Measurements from ENCODE around the gene NMT1. TPM values are rescaled to one million over a fixed set of nuclear protein-coding genes. Genes with fewer than 3 reads are reported as not detected.

Gene NMT1
- total and polyA plus RNA-seq, 2 of the 13 experiments (the other 11 are each of a cell fraction or from before 2014, with no cell fraction given) = 75.7 to 142 TPM

GRCh38 chr17:45101883-45102811 lies 41.0 kb downstream of the NMT1 start (continued):
- TF ChIP-seq, protein P1, sequence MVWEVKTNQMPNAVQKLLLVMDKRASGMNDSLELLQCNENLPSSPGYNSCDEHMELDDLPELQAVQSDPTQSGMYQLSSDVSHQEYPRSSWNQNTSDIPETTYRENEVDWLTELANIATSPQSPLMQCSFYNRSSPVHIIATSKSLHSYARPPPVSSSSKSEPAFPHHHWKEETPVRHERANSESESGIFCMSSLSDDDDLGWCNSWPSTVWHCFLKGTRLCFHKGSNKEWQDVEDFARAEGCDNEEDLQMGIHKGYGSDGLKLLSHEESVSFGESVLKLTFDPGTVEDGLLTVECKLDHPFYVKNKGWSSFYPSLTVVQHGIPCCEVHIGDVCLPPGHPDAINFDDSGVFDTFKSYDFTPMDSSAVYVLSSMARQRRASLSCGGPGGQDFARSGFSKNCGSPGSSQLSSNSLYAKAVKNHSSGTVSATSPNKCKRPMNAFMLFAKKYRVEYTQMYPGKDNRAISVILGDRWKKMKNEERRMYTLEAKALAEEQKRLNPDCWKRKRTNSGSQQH (CRISPR knock-in tag; IDR thresholded peaks at IDR 0.05; ENCODE audit: low read depth) = no peak
- TF ChIP-seq NFE2 (CRISPR knock-in tag; IDR thresholded peaks at IDR 0.05) (no peak), NCOR1 (IDR thresholded peaks at IDR 0.05; ENCODE audit: borderline replicate concordance, low read length) (no peak), ZNF562 (CRISPR knock-in tag; IDR thresholded peaks at IDR 0.05; ENCODE audit: borderline replicate concordance) (no peak), ZNF143 (CRISPR knock-in tag; IDR thresholded peaks at IDR 0.05) (no peak), ZBTB3 (CRISPR knock-in tag; IDR thresholded peaks at IDR 0.05; ENCODE audit: borderline replicate concordance, low read depth) (no peak), NFKB2 (CRISPR knock-in tag; IDR thresholded peaks at IDR 0.05; ENCODE audit: borderline replicate concordance) (no peak), BRCA1 (CRISPR knock-in tag; IDR thresholded peaks at IDR 0.05) (0 out of 2 replicates have a peak, but pooled peaks have one; percentile 50), ZNF691 (CRISPR knock-in tag; IDR thresholded peaks at IDR 0.05; ENCODE audit: borderline replicate concordance, low read depth) (no peak), HOXA3 (CRISPR knock-in tag; IDR thresholded peaks at IDR 0.05) (peak; percentile 68; the same call in 1 of the 2 replicates), SRSF1 (optimal IDR thresholded peaks at IDR 0.05; ENCODE audit: low read depth, low read length) (no peak), TAF15 (IDR thresholded peaks at IDR 0.05; ENCODE audit: low read depth, low read length, poor library complexity, severe bottlenecking) (no peak), ZNF577 (CRISPR knock-in tag; IDR thresholded peaks at IDR 0.05; ENCODE audit: borderline replicate concordance, low read depth) (no peak), ZFAT (CRISPR knock-in tag; conservative IDR thresholded peaks at IDR 0.05) (no peak), NPAS2 (CRISPR knock-in tag; IDR thresholded peaks at IDR 0.05; ENCODE audit: borderline replicate concordance) (no peak), TCF7 (IDR thresholded peaks at IDR 0.05; ENCODE audit: low read depth) (no peak), CEBPG (CRISPR knock-in tag; IDR thresholded peaks at IDR 0.05) (peak; percentile 63; the same call in 1 of the 2 replicates), ZNF251 (CRISPR knock-in tag; IDR thresholded peaks at IDR 0.05) (no peak), XRCC5 (optimal IDR thresholded peaks at IDR 0.05; ENCODE audit: low read length) (no peak), NR2C2 (CRISPR knock-in tag; IDR thresholded peaks at IDR 0.05; ENCODE audit: borderline replicate concordance) (0 out of 2 replicates have a peak, but pooled peaks have one; percentile 30), MXI1 (IDR thresholded peaks at IDR 0.05; ENCODE audit: borderline replicate concordance, low read depth, low read length) (peak; percentile 60; the same call in 1 of the 3 replicates), HIVEP1 (CRISPR knock-in tag; IDR thresholded peaks at IDR 0.05) (no peak), LRRFIP1 (CRISPR knock-in tag; conservative IDR thresholded peaks at IDR 0.05) (no peak), ZFYVE20 (CRISPR knock-in tag; IDR thresholded peaks at IDR 0.05; ENCODE audit: borderline replicate concordance, low read depth) (no peak), DNMT3B (CRISPR knock-in tag; conservative IDR thresholded peaks at IDR 0.05) (no peak)
- TF ChIP-seq, protein P2, sequence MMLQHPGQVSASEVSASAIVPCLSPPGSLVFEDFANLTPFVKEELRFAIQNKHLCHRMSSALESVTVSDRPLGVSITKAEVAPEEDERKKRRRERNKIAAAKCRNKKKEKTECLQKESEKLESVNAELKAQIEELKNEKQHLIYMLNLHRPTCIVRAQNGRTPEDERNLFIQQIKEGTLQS (CRISPR knock-in tag; IDR thresholded peaks at IDR 0.05) = no peak

Data from HepG2 (cell line).